ENCODE results near the gene THEM5. TPM values are rescaled to one million over a fixed set of nuclear protein-coding genes. Genes with fewer than 3 reads are reported as not detected.
A peak's percentile ranks its signal among the peaks of the same experiment; 100 is the strongest.

Gene THEM5
- total RNA-seq, 2 experiments from 2014 or later = not detected

GRCh38 chr1:151820940-151821339, 32.6 kb downstream of the THEM5 start:
- no peak overlapping the region for H3K4me3 Mint-ChIP-seq
- H3K36me3 Mint-ChIP-seq = no peaks in the 10 kb centered on the region
- no peaks in the 10 kb centered on the region for H3K27me3 Mint-ChIP-seq
- no peaks in the 10 kb centered on the region for H3K9me3 Mint-ChIP-seq (ENCODE audit: low read depth)
- no peak for DNase-seq
- peak overlapping the region; percentile 6 for H3K27ac Mint-ChIP-seq
- peaks cover 50% of the 10 kb centered on the region for H3K4me1 Mint-ChIP-seq
- peak; percentile 32 for ATAC-seq
- CTCF ChIA-PET = interaction anchor here (0.8 to 1.1 kb wide), 6 partner anchors 9 to 62 kb away, joined by 3 to 5 read pairs (median 4); partner anchors contain the start of gene MRPL9

GRCh38 chr1:151819976-151820623, 33.4 kb downstream of the THEM5 start:
- no peaks in the 10 kb centered on the region for H3K9me3 Mint-ChIP-seq (ENCODE audit: low read depth)
- no peaks in the 10 kb centered on the region for H3K27me3 Mint-ChIP-seq
- H3K27ac Mint-ChIP-seq = no peak overlapping the region
- H3K36me3 Mint-ChIP-seq = no peaks in the 10 kb centered on the region
- peaks cover 58% of the 10 kb centered on the region for H3K4me1 Mint-ChIP-seq
- CTCF ChIA-PET = interaction anchor here (0.8 to 1.1 kb wide), 7 partner anchors 9 to 61 kb away, joined by 3 to 5 read pairs (median 4); partner anchors contain the start of gene MRPL9
- H3K4me3 Mint-ChIP-seq = no peak overlapping the region
- no peak for DNase-seq
- no peak for ATAC-seq

GRCh38 chr1:151819227-151819835, 34.2 kb downstream of the THEM5 start:
- Mint-ChIP-seq H3K4me3 (no peak overlapping the region), H3K9me3 (ENCODE audit: low read depth) (no peaks in the 10 kb centered on the region), H3K36me3 (no peaks in the 10 kb centered on the region), H3K27ac (no peak overlapping the region), H3K4me1 (peaks cover 62% of the 10 kb centered on the region), H3K27me3 (no peaks in the 10 kb centered on the region)
- ATAC-seq = no peak
- CTCF ChIA-PET = interaction anchor here (1.0 to 1.4 kb wide), 2 partner anchors 16 to 17 kb away, joined by 3 read pairs; no protein-coding TSS in a partner anchor
- no peak for DNase-seq

- DNase-seq = no peak
- Mint-ChIP-seq H3K27me3 (no peaks in the 10 kb centered on the region), H3K27ac (no peak overlapping the region), H3K9me3 (ENCODE audit: low read depth) (no peaks in the 10 kb centered on the region), H3K4me1 (peaks cover 60% of the 10 kb centered on the region), H3K4me3 (no peak overlapping the region), H3K36me3 (no peaks in the 10 kb centered on the region)
- no peak for ATAC-seq
- CTCF ChIA-PET = interaction anchor here (0.9 to 3.9 kb wide), 3 partner anchors 15 to 61 kb away, joined by 3 to 20 read pairs (median 5); no protein-coding TSS in a partner anchor
Observed at GRCh38 chr1:151817353-151817730, 36.2 kb downstream of the THEM5 start.

- H3K27me3 Mint-ChIP-seq = no peaks in the 10 kb centered on the region
- H3K27ac Mint-ChIP-seq = peak overlapping the region; percentile 50
- no peaks in the 10 kb centered on the region for H3K9me3 Mint-ChIP-seq (ENCODE audit: low read depth)
- CTCF ChIA-PET = interaction anchor here (2.2 to 3.9 kb wide), 2 partner anchors 14 to 19 kb away, joined by 5 to 20 read pairs; no protein-coding TSS in a partner anchor
- peaks cover 56% of the 10 kb centered on the region for H3K4me1 Mint-ChIP-seq
- DNase-seq (no peak), ATAC-seq (no peak)
- no peak overlapping the region for H3K4me3 Mint-ChIP-seq
- no peaks in the 10 kb centered on the region for H3K36me3 Mint-ChIP-seq
Observed at GRCh38 chr1:151816548-151817352, 36.8 kb downstream of the THEM5 start.

- Mint-ChIP-seq H3K27ac (peak overlapping the region; percentile 73), H3K4me3 (no peak overlapping the region), H3K9me3 (ENCODE audit: low read depth) (no peaks in the 10 kb centered on the region), H3K36me3 (no peaks in the 10 kb centered on the region), H3K27me3 (no peaks in the 10 kb centered on the region), H3K4me1 (peaks cover 47% of the 10 kb centered on the region)
- CTCF ChIA-PET = interaction anchor here (0.9 to 3.9 kb wide), 3 partner anchors 13 to 20 kb away, joined by 4 to 20 read pairs (median 5); no protein-coding TSS in a partner anchor
- ATAC-seq (peak; percentile 76), DNase-seq (peak; percentile 78)
Observed at GRCh38 chr1:151815716-151816327, 37.7 kb downstream of the THEM5 start.

GRCh38 chr1:151814971-151815545, 38.5 kb downstream of the THEM5 start:
- Mint-ChIP-seq H3K36me3 (no peaks in the 10 kb centered on the region), H3K9me3 (ENCODE audit: low read depth) (no peaks in the 10 kb centered on the region), H3K27ac (peak overlapping the region; percentile 73), H3K27me3 (no peaks in the 10 kb centered on the region), H3K4me1 (peaks cover 39% of the 10 kb centered on the region), H3K4me3 (no peak overlapping the region)
- no peak for ATAC-seq
- CTCF ChIA-PET = interaction anchor here (0.9 to 3.9 kb wide), 3 partner anchors 15 to 26 kb away, joined by 3 to 20 read pairs (median 4); no protein-coding TSS in a partner anchor
- DNase-seq = no peak

GRCh38 chr1:151814426-151814825, 39.1 kb downstream of the THEM5 start:
- DNase-seq (no peak), ATAC-seq (no peak)
- Mint-ChIP-seq H3K27me3 (no peaks in the 10 kb centered on the region), H3K4me3 (no peak overlapping the region), H3K36me3 (no peaks in the 10 kb centered on the region), H3K4me1 (peaks cover 33% of the 10 kb centered on the region), H3K9me3 (ENCODE audit: low read depth) (no peaks in the 10 kb centered on the region), H3K27ac (no peak overlapping the region)
- CTCF ChIA-PET = interaction anchor here (0.9 to 3.9 kb wide), 3 partner anchors 16 to 25 kb away, joined by 3 to 20 read pairs (median 4); no protein-coding TSS in a partner anchor

- H3K27me3 Mint-ChIP-seq = no peaks in the 10 kb centered on the region
- CTCF ChIA-PET = no interaction called here
- no peaks in the 10 kb centered on the region for H3K9me3 Mint-ChIP-seq (ENCODE audit: low read depth)
- H3K4me1 Mint-ChIP-seq = peaks cover 33% of the 10 kb centered on the region
- no peak for DNase-seq
- no peaks in the 10 kb centered on the region for H3K36me3 Mint-ChIP-seq
- ATAC-seq = no peak
- no peak overlapping the region for H3K27ac Mint-ChIP-seq
- H3K4me3 Mint-ChIP-seq = no peak overlapping the region
Observed at GRCh38 chr1:151813271-151813977, 40.1 kb downstream of the THEM5 start.

GRCh38 chr1:151811181-151811580, 42.3 kb downstream of the THEM5 start:
- Mint-ChIP-seq H3K4me3 (no peak overlapping the region), H3K9me3 (ENCODE audit: low read depth) (no peaks in the 10 kb centered on the region), H3K27ac (no peak overlapping the region), H3K27me3 (peaks cover 5% of the 10 kb centered on the region), H3K36me3 (no peaks in the 10 kb centered on the region), H3K4me1 (peaks cover 25% of the 10 kb centered on the region)
- DNase-seq (no peak), ATAC-seq (no peak)
- CTCF ChIA-PET = interaction anchor here (1.4 to 1.6 kb wide), 2 partner anchors 9 to 25 kb away, joined by 4 read pairs; no protein-coding TSS in a partner anchor

- CTCF ChIA-PET = interaction anchor here (0.7 kb wide), 1 partner anchor 8 kb away, joined by 4 read pairs; no protein-coding TSS in a partner anchor
- Mint-ChIP-seq H3K36me3 (no peaks in the 10 kb centered on the region), H3K4me3 (no peak overlapping the region), H3K9me3 (ENCODE audit: low read depth) (no peaks in the 10 kb centered on the region), H3K27me3 (peaks cover 6% of the 10 kb centered on the region), H3K4me1 (peaks cover 14% of the 10 kb centered on the region), H3K27ac (no peak overlapping the region)
- no peak for ATAC-seq
- no peak for DNase-seq
Observed at GRCh38 chr1:151809985-151810556, 43.4 kb downstream of the THEM5 start.

Measured in activated CD8-positive, alpha-beta memory T cell treated with anti-CD3 and anti-CD28 coated beads, Interleukin-2, amount 10 ng/mL, durations not matched to agents 7 days and 5 days (primary cell).